Thymus (tissue), 11 donors: ENCODE results near the gene RIPK3. TPM values are rescaled to one million over a fixed set of nuclear protein-coding genes. Genes with fewer than 3 reads are reported as not detected.

Experiments
- DNase-seq, 9 donors: peaks; one replicate each; pipeline ENCODE4 v3.0.0-alpha.2; 2013; ENCODE audit warnings: low spot score in 9 of 9, low read depth in 6 of 9, missing footprints in 1 of 9
- H3K27ac ChIP-seq, 2 donors: one replicate each; pipeline ENCODE4 v1.5.1; 2013; ENCODE audit warnings: control low read depth in 1 of 2, low read depth in 1 of 2, low read length in 1 of 2, mild to moderate bottlenecking in 1 of 2, moderate library complexity in 1 of 2
- H3K27me3 ChIP-seq, 2 donors: one replicate each; pipeline ENCODE4 v1.5.1; 2013; ENCODE audit warnings: low read length in 1 of 2; ENCODE audit not compliant: control insufficient read depth in 2 of 2, insufficient read depth in 1 of 2
- H3K36me3 ChIP-seq, 2 donors: one replicate each; pipeline ENCODE4 v1.5.1; 2013; ENCODE audit warnings: low read length in 1 of 2, mild to moderate bottlenecking in 1 of 2, moderate library complexity in 1 of 2; ENCODE audit not compliant: control insufficient read depth in 2 of 2, insufficient read depth in 2 of 2
- H3K4me1 ChIP-seq, 2 donors: one replicate each; pipeline ENCODE4 v1.5.1; 2013; ENCODE audit warnings: low read length in 2 of 2; ENCODE audit not compliant: control insufficient read depth in 2 of 2, insufficient read depth in 2 of 2
- H3K4me3 ChIP-seq, 2 donors: one replicate each; pipeline ENCODE4 v1.5.1; 2013; ENCODE audit warnings: low read length in 2 of 2, control low read depth in 1 of 2, mild to moderate bottlenecking in 1 of 2
- H3K9me3 ChIP-seq, 2 donors: one replicate each; pipeline ENCODE4 v1.5.1; 2013; ENCODE audit warnings: low read length in 1 of 2, mild to moderate bottlenecking in 1 of 2; ENCODE audit not compliant: control insufficient read depth in 2 of 2, insufficient read depth in 1 of 2
- WGBS: extraction: QIAGEN DNeasy Blood & Tissue Kit; methylation state at CpG from one replicate; pipeline ENCODE4 v1.1.7; 2013; 5-methylcytosine and 5-hydroxymethylcytosine counted together
- polyA plus RNA-seq: library from polyadenylated mRNA; stranded (reverse); fragments of 200-250 nt; gene quantifications from one replicate; pipeline ENCODE4 v1.2.3, GENCODE V29; 2013
- total RNA-seq: library from RNA; stranded (reverse); fragments of 120-200 nt; gene quantifications from one replicate; pipeline ENCODE4 v1.2.4, GENCODE V29; 2013
- donor health status: healthy.

The RIPK3 gene
- total and polyA plus RNA-seq, 2 donors: 10.9 to 15.2 TPM

DNA sequence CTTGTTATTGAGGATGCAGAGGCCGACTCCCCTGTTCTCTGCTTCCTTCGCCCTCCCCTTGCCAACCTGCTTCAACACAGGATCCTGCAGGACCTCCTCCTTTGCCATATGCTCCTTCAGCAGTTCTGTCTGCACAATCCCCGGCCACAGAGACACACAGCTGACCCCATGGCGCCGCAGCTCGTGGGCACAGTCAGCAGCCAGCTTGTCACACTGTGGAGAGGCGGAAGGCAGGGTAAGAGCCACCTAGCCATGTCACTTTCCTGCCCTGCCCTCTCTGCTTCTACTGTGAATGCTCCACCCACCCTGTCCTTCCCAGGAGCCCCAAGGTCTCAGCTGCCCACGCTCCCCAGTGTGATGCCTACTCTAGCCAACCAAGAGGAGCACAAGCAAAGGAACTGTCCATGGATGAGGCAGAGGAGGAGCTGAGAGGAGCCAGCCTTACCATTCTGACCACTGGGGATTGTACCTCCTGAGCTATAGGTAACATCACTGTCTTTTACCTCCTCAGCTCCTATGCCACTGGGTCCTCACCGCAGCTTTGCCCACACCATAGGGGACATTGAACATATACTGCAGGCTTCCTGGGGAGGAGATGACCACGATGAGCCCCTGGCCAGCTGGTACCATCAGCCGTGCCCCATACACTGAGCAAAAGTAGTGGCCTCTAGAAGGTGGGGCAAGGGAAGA, 47.5 kb downstream of the RIPK3 start:
- no peak for DNase-seq
- no peaks in the 10 kb centered on the region for H3K9me3 ChIP-seq
- H3K27me3 ChIP-seq: no peaks in the 10 kb centered on the region
- H3K4me3 ChIP-seq: no peak overlapping the region
- peaks cover 2 to 8% of the 10 kb centered on the region in 2 donors for H3K4me1 ChIP-seq
- no peak overlapping the region for H3K27ac ChIP-seq
- 97% methylated on average over 11 of the region's 11 CpGs for WGBS
- peaks cover 34 to 49% of the 10 kb centered on the region in 2 donors for H3K36me3 ChIP-seq

DNA sequence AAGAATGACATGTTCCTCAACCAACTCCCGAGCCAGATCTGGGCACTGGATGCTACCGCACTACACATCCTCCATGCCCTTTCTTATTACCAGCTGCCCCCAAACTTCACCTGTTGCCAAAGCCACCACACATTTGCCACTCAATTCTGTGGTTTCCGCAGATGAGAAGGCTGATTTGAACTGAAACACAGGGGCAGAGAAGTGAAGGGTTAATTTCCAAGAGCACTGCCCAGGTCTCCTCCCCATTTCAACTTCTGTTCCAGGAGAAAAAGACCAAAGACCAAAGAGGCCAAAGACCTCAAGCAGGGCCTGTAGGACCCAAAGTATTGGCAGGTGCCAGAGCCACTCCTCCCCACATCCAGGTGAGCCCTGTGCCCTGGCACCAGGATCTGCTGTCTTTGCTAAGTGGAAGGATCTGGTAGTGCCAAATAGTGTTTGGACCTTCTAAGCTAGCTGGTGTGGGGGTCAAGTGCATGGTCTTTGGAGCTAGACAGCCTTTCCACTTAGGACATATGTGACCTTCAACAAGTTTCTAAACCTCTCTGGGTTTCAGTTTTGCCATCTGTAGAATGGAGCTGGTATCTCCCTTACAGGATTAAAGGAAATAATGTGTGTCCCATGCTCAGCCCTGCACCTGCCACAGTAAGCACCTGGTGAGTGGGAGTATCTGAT, 48.2 kb downstream of the RIPK3 start:
- Histone ChIP-seq H3K9me3 (no peaks in the 10 kb centered on the region), H3K27ac (no peak overlapping the region), H3K27me3 (no peaks in the 10 kb centered on the region), H3K36me3 (peaks cover 34 to 49% of the 10 kb centered on the region in 2 donors), H3K4me1 (peaks cover 0 to under 1% of the 10 kb centered on the region in 2 donors), H3K4me3 (no peak overlapping the region)
- no peak for DNase-seq
- 96% methylated on average over 3 of the region's 3 CpGs for WGBS

DNA sequence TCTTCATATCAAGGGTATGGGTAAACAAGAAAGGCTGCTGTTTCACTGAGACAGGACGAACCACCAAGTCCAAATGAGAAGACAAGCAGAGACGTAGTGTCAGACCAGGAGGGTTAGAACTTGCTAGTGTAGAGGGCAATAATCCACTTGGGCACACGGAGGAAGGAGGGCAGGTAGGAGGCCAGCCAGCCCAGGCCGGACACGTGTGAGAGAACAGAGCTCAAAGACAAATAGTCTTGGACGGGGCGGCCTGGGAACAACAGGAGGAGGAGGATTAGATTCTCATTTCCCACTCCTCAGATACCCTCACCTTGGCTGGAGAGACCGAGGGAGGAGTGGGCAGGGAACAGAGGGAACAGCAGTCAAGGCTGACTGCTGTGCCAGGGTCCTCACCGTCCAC, 49.0 kb downstream of the RIPK3 start:
- Histone ChIP-seq H3K4me1 (no peaks in the 10 kb centered on the region), H3K27ac (no peak overlapping the region), H3K27me3 (no peaks in the 10 kb centered on the region), H3K4me3 (no peak overlapping the region), H3K9me3 (no peaks in the 10 kb centered on the region), H3K36me3 (peaks cover 27 to 42% of the 10 kb centered on the region in 2 donors)
- DNase-seq: no peak
- 97% methylated on average over 9 of the region's 9 CpGs for WGBS

DNA sequence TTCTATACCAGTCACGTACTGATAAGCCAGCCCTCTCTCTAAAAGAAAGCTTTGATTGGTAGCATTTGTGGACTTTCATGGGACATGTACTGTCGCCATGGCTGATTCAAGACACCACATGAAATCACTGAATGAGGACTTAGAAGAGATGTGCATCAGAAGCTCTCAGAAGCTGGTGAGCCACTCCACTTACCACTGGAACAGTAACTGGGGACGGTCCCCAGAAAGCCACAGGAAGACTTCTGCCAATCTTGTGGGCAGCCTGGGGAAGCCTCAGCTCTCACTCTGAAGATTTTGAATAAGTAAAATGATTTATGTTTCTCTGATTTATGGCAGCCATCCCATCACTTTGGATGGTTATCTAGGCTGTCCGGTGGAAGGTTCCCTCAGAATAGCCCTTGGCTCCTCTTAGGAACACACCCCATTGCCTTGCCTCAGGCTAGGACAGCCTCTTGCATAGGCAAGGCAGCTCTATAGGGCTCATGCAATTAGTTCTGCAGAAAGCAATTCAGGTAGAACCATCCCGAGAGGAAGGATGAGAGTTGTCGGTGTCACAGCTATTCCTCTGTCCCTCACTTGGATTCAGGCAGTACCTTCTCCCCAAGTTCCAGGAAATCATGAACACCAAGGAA, 50.0 kb downstream of the RIPK3 start:
- H3K9me3 ChIP-seq: no peaks in the 10 kb centered on the region
- H3K27ac ChIP-seq: no peak overlapping the region
- no peaks in the 10 kb centered on the region for H3K4me1 ChIP-seq
- H3K36me3 ChIP-seq: peaks cover 26 to 36% of the 10 kb centered on the region in 2 donors
- H3K27me3 ChIP-seq: no peaks in the 10 kb centered on the region
- no peak for DNase-seq
- H3K4me3 ChIP-seq: no peak overlapping the region
- 81% methylated on average over 6 of the region's 6 CpGs for WGBS

DNA sequence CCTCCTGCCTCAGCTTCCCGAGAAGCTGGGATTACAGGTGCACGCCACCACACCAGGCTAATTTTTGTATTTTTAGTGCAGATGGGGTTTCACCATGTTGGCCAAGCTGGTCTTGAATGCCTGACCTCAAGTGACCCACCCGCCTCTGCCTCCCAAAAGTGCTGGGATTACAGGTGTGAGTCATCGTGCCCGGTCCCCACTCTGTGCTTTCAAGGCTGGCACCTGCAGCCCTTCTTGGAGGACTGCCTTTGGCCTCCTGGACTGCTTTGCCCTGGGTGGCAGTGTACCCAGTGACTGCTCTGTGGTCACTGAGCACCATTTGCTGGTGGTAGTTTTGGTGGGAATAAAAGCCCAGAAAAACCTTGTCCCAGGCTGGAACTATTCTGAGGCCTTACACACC, 52.8 kb downstream of the RIPK3 start:
- H3K4me3 ChIP-seq: no peak overlapping the region
- H3K27ac ChIP-seq: no peak overlapping the region
- H3K27me3 ChIP-seq: no peaks in the 10 kb centered on the region
- no peaks in the 10 kb centered on the region for H3K9me3 ChIP-seq
- 97% methylated on average over 5 of the region's 5 CpGs for WGBS
- DNase-seq: no peak
- peaks cover 19 to 27% of the 10 kb centered on the region in 2 donors for H3K36me3 ChIP-seq
- no peaks in the 10 kb centered on the region for H3K4me1 ChIP-seq

Other genes with a start within 250 kb of the RIPK3 start
Only the 30 nearest of the 33 such genes appear.
- gene NRL, start 225.0 kb downstream of the RIPK3 start, total RNA-seq: 3.4 TPM
- gene NRL, start 225.0 kb downstream of the RIPK3 start, polyA plus RNA-seq: 4.7 TPM
- gene FITM1, start 209.3 kb downstream of the RIPK3 start, total RNA-seq: 0.80 TPM
- gene FITM1, start 209.3 kb downstream of the RIPK3 start, polyA plus RNA-seq: 3.5 TPM
- 280 TPM for gene PSME1, start 203.8 kb downstream of the RIPK3 start, total RNA-seq
- gene PSME1, start 203.8 kb downstream of the RIPK3 start, polyA plus RNA-seq: 255 TPM
- gene EMC9, start 198.4 kb downstream of the RIPK3 start, total RNA-seq: 26.8 TPM
- gene EMC9, start 198.4 kb downstream of the RIPK3 start, polyA plus RNA-seq: 40.8 TPM
- gene PSME2, start 193.4 kb downstream of the RIPK3 start, total RNA-seq: 387 TPM
- 420 TPM for gene PSME2, start 193.4 kb downstream of the RIPK3 start, polyA plus RNA-seq
- 44.9 TPM for gene RNF31, start 192.5 kb downstream of the RIPK3 start, total RNA-seq
- gene RNF31, start 192.5 kb downstream of the RIPK3 start, polyA plus RNA-seq: 105 TPM
- 117 TPM for gene IRF9, start 178.7 kb downstream of the RIPK3 start, total RNA-seq
- 167 TPM for gene IRF9, start 178.7 kb downstream of the RIPK3 start, polyA plus RNA-seq
- gene REC8, start 167.9 kb downstream of the RIPK3 start, total RNA-seq: 17.7 TPM
- gene REC8, start 167.9 kb downstream of the RIPK3 start, polyA plus RNA-seq: 47.8 TPM
- gene IPO4, start 151.2 kb downstream of the RIPK3 start, total RNA-seq: 19.3 TPM
- 12.1 TPM for gene IPO4, start 151.2 kb downstream of the RIPK3 start, polyA plus RNA-seq
- gene TM9SF1, start 144.6 kb downstream of the RIPK3 start, total RNA-seq: 18.2 TPM
- gene TM9SF1, start 144.6 kb downstream of the RIPK3 start, polyA plus RNA-seq: 12.5 TPM
- gene TSSK4, start 134.3 kb downstream of the RIPK3 start, total RNA-seq: not detected
- gene TSSK4, start 134.3 kb downstream of the RIPK3 start, polyA plus RNA-seq: 0.02 TPM
- 76.9 TPM for gene CHMP4A, start 126.5 kb downstream of the RIPK3 start, total RNA-seq
- 151 TPM for gene CHMP4A, start 126.5 kb downstream of the RIPK3 start, polyA plus RNA-seq
- 47.9 TPM for gene MDP1, start 123.9 kb downstream of the RIPK3 start, total RNA-seq
- gene MDP1, start 123.9 kb downstream of the RIPK3 start, polyA plus RNA-seq: 48.8 TPM
- 259 TPM for gene NEDD8, start 107.6 kb downstream of the RIPK3 start, total RNA-seq
- gene NEDD8, start 107.6 kb downstream of the RIPK3 start, polyA plus RNA-seq: 214 TPM
- gene GMPR2, start 107.1 kb downstream of the RIPK3 start, total RNA-seq: 67.0 TPM
- gene GMPR2, start 107.1 kb downstream of the RIPK3 start, polyA plus RNA-seq: 53.6 TPM
- 68.8 TPM for gene TINF2, start 97.4 kb downstream of the RIPK3 start, total RNA-seq
- 81.6 TPM for gene TINF2, start 97.4 kb downstream of the RIPK3 start, polyA plus RNA-seq
- 1.5 TPM for gene TGM1, start 76.8 kb downstream of the RIPK3 start, total RNA-seq
- gene TGM1, start 76.8 kb downstream of the RIPK3 start, polyA plus RNA-seq: 41.0 TPM
- gene RABGGTA, start 68.4 kb downstream of the RIPK3 start, total RNA-seq: 14.8 TPM
- 40.4 TPM for gene RABGGTA, start 68.4 kb downstream of the RIPK3 start, polyA plus RNA-seq
- gene DHRS1, start 40.2 kb downstream of the RIPK3 start, total RNA-seq: 10.2 TPM
- gene DHRS1, start 40.2 kb downstream of the RIPK3 start, polyA plus RNA-seq: 59.6 TPM
- gene NOP9, start 40.1 kb downstream of the RIPK3 start, total RNA-seq: 14.9 TPM
- gene NOP9, start 40.1 kb downstream of the RIPK3 start, polyA plus RNA-seq: 7.9 TPM
- gene CIDEB, start 32.0 kb downstream of the RIPK3 start, total RNA-seq: 8.1 TPM
- gene CIDEB, start 32.0 kb downstream of the RIPK3 start, polyA plus RNA-seq: 13.4 TPM
- 5.5 TPM for gene LTB4R2, start 29.9 kb downstream of the RIPK3 start, total RNA-seq
- 6.5 TPM for gene LTB4R2, start 29.9 kb downstream of the RIPK3 start, polyA plus RNA-seq
- gene LTB4R, start 28.5 kb downstream of the RIPK3 start, total RNA-seq: 4.4 TPM
- gene LTB4R, start 28.5 kb downstream of the RIPK3 start, polyA plus RNA-seq: 73.3 TPM
- 1.9 TPM for gene ADCY4, start 4.9 kb downstream of the RIPK3 start, total RNA-seq
- 17.6 TPM for gene ADCY4, start 4.9 kb downstream of the RIPK3 start, polyA plus RNA-seq
- 16.6 TPM for gene NFATC4, start 28.2 kb upstream of the RIPK3 start, total RNA-seq
- 79.8 TPM for gene NFATC4, start 28.2 kb upstream of the RIPK3 start, polyA plus RNA-seq
- gene NYNRIN, start 59.0 kb upstream of the RIPK3 start, total RNA-seq: 3.1 TPM
- 4.3 TPM for gene NYNRIN, start 59.0 kb upstream of the RIPK3 start, polyA plus RNA-seq
- gene CBLN3, start 89.7 kb upstream of the RIPK3 start, total RNA-seq: 2.8 TPM
- 9.5 TPM for gene CBLN3, start 89.7 kb upstream of the RIPK3 start, polyA plus RNA-seq
- gene KHNYN, start 90.0 kb upstream of the RIPK3 start, total RNA-seq: 35.3 TPM
- gene KHNYN, start 90.0 kb upstream of the RIPK3 start, polyA plus RNA-seq: 28.9 TPM
- gene SDR39U1, start 102.8 kb upstream of the RIPK3 start, total RNA-seq: 34.9 TPM
- 148 TPM for gene SDR39U1, start 102.8 kb upstream of the RIPK3 start, polyA plus RNA-seq
- 0.28 TPM for gene CMA1, start 168.3 kb upstream of the RIPK3 start, total RNA-seq
- 0.96 TPM for gene CMA1, start 168.3 kb upstream of the RIPK3 start, polyA plus RNA-seq